Activated T-helper 2 cell treated with anti-CD3 and anti-CD28 coated beads, Interferon-gamma antibody, Interleukin-2, Interleukin-4, amounts not matched to agents 10 μg/mL and 5 μg/mL and 100 μg/mL, durations not matched to agents 14 hours and 24 hours and 36 hours (primary cell): ENCODE results near the gene SMTNL1. TPM values are rescaled to one million over a fixed set of nuclear protein-coding genes. Genes with fewer than 3 reads are reported as not detected.
A peak's percentile ranks its signal among the peaks of the same experiment; 100 is the strongest.
"Not testable (repeated sequence)": the region's sequence is repeated elsewhere in the genome, so short reads cannot be mapped to it uniquely, and the experiment has no call there.

Experiments used
- DNase-seq: peaks from one replicate; pipeline ENCODE4 v3.0.0; 2021; ENCODE audit warnings: low spot score
- H3K27ac Mint-ChIP-seq: one replicate; pipeline ENCODE4 v1.8.0; 2021; ENCODE audit warnings: mixed read lengths
- H3K27me3 Mint-ChIP-seq: one replicate; pipeline ENCODE4 v1.8.0; 2021; ENCODE audit warnings: low read depth, mixed read lengths
- H3K36me3 Mint-ChIP-seq: one replicate; pipeline ENCODE4 v1.8.0; 2021; ENCODE audit warnings: low read depth, mixed read lengths
- H3K4me1 Mint-ChIP-seq: one replicate; pipeline ENCODE4 v1.8.0; 2021; ENCODE audit warnings: low read depth, mixed read lengths
- H3K4me3 Mint-ChIP-seq: one replicate; pipeline ENCODE4 v1.8.0; 2021; ENCODE audit warnings: low read depth, mild to moderate bottlenecking, moderate library complexity, mixed read lengths
- H3K9me3 Mint-ChIP-seq: one replicate; pipeline ENCODE4 v1.8.0; 2021; ENCODE audit warnings: mixed read lengths
- intact Hi-C: fragments of 100-400 bp; cut with micrococcal nuclease; formaldehyde crosslinking; loops from one replicate; pipeline ENCODE4 v1.15.1; 2023
- total RNA-seq: library from RNA; stranded (reverse); gene quantifications from 2 replicates; pipeline ENCODE4 v1.2.3, GENCODE V29; 2022

Gene SMTNL1
- total RNA-seq, 1 donor from 2014 or later: not detected

DNA sequence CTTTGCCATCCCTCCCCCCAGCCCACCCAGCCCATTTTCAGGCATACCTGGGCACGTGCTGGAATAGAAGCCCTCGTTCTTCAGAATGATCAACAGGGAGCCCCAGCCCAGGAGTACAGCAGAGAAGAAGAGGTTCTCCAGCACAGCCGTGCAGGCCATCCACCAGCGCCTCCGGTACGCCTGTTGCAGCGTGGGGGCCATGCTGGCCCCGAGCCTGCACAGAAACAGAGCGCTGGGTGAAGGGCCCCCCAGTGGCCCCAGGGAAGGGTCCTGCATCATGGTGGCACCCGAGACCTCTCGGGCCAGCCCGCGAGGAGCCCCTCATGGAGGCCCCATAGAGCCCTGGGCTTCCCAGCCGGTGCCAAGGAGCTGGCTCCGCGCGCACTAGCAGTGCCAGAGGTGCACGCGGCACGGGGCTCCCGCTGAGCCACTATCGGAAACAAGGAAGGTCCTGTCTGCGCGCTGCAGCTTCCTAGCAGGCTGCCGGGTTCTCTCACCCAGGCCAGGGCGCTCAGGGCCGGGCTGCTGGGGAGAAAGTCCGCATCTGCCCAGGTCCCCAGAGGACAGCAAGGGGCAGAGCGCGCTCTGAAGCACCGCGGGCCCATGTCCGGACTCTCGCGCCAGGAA, 23.4 kb upstream of the SMTNL1 start:
- Mint-ChIP-seq H3K4me3 (peak overlapping the region; percentile 99), H3K36me3 (peaks cover 15% of the 10 kb centered on the region), H3K9me3 (no peaks in the 10 kb centered on the region), H3K4me1 (peaks cover 31% of the 10 kb centered on the region), H3K27me3 (no peaks in the 10 kb centered on the region), H3K27ac (peak overlapping the region; percentile 55)
- intact Hi-C loops: loop anchor here (1.0 to 2.0 kb wide), 3 partner anchors 15 to 57 kb away; partner anchors contain the start of gene TIMM10
- peak; percentile 18 for DNase-seq

DNA sequence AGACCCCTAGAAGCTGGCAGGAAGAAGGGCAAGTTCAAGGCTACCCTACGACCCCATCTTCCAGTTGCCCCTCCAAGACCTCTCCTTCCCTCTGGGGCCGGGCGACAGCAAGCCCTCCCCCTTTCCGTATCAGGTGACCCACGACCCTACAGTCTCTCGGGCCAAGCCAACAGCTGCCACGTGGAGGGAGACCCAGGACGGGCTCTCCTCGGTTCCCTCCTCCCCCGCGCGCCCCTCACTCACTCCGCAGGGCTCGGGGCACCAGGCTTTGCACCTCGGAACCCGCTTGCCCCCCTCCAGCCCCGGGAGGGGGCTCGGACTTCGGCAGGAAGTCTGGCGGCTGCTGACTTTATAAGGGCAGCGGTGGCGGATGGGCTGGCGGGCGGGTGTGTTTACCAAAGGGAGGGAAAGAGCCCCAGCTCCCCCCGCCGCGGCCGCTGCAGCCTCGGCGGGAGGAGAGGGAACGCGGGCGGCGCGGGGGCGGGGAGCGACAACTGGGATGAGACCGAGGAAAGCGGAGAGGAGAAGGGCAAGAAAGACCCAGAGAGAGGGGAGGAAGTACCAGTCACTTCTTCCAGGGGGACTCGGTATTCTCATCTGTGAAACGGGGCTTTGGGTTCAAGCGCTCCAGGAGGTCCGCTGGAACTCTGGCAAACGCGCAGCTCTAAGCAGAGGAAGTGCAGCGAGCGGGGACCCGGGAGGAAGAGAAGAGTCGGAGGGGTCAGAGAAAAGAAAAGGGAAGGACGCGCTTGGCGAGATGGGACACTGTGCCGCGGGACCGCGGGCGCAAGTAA, 22.7 kb upstream of the SMTNL1 start:
- peak overlapping the region; percentile 83 for H3K27ac Mint-ChIP-seq
- peaks cover 28% of the 10 kb centered on the region for H3K4me1 Mint-ChIP-seq
- H3K27me3 Mint-ChIP-seq: no peaks in the 10 kb centered on the region
- peak; percentile 44 for DNase-seq
- peaks cover 10% of the 10 kb centered on the region for H3K36me3 Mint-ChIP-seq
- peak overlapping the region; percentile 99 for H3K4me3 Mint-ChIP-seq
- no peaks in the 10 kb centered on the region for H3K9me3 Mint-ChIP-seq
- intact Hi-C loops: loop anchor here (1.0 to 2.0 kb wide), 3 partner anchors 15 to 58 kb away; partner anchors contain the start of gene TIMM10

DNA sequence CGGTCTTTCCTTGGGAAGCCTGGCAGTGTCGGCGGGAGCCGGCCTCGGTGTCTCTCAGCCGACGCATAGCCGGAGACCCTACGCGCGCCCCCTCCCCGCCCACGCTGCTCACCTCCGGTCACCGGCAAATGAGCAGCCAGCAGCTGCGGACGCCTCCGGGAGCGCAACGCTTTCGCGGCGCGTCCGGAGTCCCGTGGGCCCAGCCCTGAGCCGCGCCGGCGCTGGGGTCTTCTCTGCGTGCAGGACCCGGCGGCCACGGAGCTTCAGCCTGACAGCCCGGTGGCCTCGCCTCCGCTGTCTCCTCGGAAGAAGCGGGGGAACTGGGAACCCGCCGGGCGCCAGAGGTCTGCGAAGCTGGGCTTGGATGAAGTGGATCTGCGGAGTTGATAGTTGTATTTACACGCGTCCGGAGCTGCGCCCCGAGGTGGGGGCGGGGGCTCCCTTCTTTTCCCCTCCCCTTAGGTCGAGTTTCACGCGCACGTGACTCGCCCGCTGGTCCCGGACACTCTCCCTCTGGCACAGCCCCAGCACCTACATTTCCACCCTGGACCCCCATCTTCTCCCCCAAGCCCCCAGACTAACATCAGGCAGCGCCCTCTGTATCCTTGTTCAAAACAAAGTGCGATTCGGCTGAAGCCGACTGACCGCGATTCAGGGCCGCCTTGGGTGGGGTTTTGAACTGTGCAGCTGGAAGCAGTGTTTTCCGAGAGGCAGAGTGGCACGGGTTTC, 21.9 kb upstream of the SMTNL1 start, which contains the start of gene SLC43A1:
Gene SLC43A1, minus strand, starts transcription at position 371 of the 729 bp plus-strand sequence. CDS start 1,591 bp downstream, outside the sequence.
- peaks cover 7% of the 10 kb centered on the region for H3K36me3 Mint-ChIP-seq
- H3K27me3 Mint-ChIP-seq: no peaks in the 10 kb centered on the region
- intact Hi-C loops: loop anchor here (2.0 kb wide), 2 partner anchors 15 to 59 kb away; partner anchors contain the start of gene TIMM10
- H3K27ac Mint-ChIP-seq: peak within 1 kb of the TSS; percentile 83
- DNase-seq: peak; percentile 35
- peaks cover 26% of the 10 kb centered on the region for H3K4me1 Mint-ChIP-seq
- H3K4me3 Mint-ChIP-seq: peak within 1 kb of the TSS; percentile 99
- H3K9me3 Mint-ChIP-seq: no peaks in the 10 kb centered on the region

DNA sequence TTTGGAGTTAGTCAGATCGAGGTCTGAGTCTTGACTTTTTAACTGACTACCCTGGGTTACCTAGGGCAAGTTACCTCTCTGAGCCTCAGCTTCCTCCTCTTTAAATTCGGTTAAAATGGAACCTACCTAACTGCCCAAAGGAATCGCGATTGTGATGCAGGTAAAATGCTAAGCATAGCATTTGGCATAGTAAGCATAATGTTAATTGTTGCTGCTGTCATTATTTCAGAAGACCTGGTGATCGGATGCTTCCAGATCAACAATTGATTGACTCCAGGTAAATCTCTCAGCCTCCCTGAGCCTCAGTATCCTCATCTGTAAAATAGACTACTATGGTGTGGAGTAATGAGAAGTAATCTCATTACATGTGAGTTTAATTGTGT, 21.3 kb upstream of the SMTNL1 start:
- intact Hi-C loops: no loop called here
- H3K27ac Mint-ChIP-seq: peak overlapping the region; percentile 68
- H3K9me3 Mint-ChIP-seq: no peaks in the 10 kb centered on the region

DNA sequence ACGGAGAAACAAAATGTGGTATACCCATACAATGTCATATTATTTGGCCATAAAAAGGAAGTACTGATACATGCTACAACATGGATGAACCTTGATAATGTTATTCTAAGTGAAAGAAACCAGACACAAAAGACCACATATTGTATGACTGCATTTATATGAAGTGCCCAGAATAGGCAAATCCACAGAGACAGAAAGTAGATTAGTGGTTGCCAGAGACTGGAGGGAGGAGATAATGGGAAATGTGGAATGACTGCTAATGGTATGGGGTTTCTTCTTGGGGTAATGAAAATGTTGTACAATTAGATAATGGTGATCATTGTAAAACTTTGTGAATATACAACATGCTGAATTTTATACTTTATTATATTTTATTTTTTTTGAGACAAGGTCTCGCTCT, 16.3 kb upstream of the SMTNL1 start:
- Mint-ChIP-seq H3K4me3 (no peak overlapping the region), H3K9me3 (no peaks in the 10 kb centered on the region), H3K27me3 (no peaks in the 10 kb centered on the region), H3K27ac (no peak overlapping the region), H3K4me1 (peaks cover 5% of the 10 kb centered on the region), H3K36me3 (peaks cover 10% of the 10 kb centered on the region)
- DNase-seq: no peak
- intact Hi-C loops: no loop called here

More for the DNA sequence above, 21.3 kb upstream of the SMTNL1 start:
- Mint-ChIP-seq H3K4me1 (peaks cover 26% of the 10 kb centered on the region), H3K36me3 (peaks cover 7% of the 10 kb centered on the region), H3K4me3 (peak overlapping the region; percentile 99), H3K27me3 (no peaks in the 10 kb centered on the region)
- DNase-seq: no peak

DNA sequence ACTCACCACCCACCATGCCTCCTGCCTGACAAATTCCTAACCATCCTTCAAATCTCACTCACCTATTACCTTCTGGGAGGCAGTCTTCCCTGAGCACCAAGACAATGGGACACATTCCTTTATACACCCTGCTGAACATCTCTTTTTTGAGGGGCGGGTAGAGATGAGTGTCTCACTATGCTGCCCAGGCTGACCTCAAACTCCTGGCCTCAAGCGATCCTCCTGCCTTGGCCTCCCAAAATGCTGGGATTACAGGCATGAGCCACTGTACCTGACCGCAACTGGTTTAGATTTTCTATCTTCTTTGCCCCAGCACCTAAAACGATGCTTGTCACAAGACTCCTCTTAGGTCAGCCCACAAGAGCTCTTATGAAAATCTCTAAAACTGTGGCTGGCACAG, 14.0 kb upstream of the SMTNL1 start:
- Mint-ChIP-seq H3K4me1 (peaks cover 14% of the 10 kb centered on the region), H3K4me3 (no peak overlapping the region), H3K36me3 (peaks cover 28% of the 10 kb centered on the region), H3K9me3 (no peaks in the 10 kb centered on the region), H3K27me3 (no peaks in the 10 kb centered on the region), H3K27ac (no peak overlapping the region)
- no peak for DNase-seq
- intact Hi-C loops: no loop called here

DNA sequence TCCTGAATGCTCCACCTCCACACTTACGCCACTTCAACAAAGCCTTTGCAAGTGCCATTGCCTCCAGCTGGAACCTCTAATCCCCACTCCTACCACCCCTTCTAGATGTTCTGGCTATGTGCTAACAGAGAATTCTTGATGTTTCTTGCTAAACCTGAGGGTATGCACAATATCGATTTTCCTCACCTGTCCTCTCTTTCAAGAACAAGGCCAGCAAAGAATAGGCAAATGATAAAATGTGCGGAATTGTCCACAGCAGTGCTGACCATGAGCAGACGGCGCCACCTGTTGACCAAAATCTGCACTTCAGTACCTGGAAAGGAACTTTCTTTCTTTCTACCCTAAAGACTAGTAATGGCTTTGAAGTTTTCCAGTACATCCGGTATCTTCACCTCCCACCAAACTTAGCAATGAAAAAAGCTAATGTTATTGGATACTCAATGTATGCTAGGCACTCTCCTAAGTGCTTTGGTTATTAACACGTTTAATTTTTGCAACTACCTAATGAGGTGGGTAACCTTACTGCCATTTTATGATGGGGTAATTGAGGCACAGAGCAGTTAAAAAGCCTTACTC, 10.3 kb upstream of the SMTNL1 start:
- peaks cover 46% of the 10 kb centered on the region for H3K36me3 Mint-ChIP-seq
- no peak overlapping the region for H3K4me3 Mint-ChIP-seq
- peaks cover 29% of the 10 kb centered on the region for H3K4me1 Mint-ChIP-seq
- H3K27ac Mint-ChIP-seq: no peak overlapping the region
- intact Hi-C loops: loop anchor here (1.0 kb wide), 2 partner anchors 36 to 70 kb away; no protein-coding TSS in a partner anchor
- no peaks in the 10 kb centered on the region for H3K9me3 Mint-ChIP-seq
- peak; percentile 53 for DNase-seq
- H3K27me3 Mint-ChIP-seq: no peaks in the 10 kb centered on the region

DNA sequence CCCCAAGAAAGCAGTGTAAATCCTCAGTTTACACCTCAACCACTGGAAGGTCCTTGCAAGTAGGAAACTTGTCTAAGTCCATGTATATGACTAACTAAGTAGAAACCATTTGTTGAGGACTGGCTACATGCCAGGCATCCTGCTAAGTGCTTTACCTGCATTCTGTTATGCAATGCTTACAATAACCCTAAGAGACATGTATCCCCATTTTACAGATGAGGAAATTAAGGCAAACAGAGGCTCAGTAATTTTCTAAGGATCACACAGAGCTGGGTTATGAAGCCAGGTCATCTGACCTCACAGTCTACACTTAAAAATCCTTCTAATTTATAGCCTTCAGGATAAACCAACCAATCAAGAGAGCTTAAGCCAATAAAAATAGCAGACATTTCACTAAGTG, 8.4 kb upstream of the SMTNL1 start:
- intact Hi-C loops: loop anchor here (1.0 kb wide), 1 partner anchor 184 kb away; no protein-coding TSS in a partner anchor
- Mint-ChIP-seq H3K4me3 (peak overlapping the region; percentile 28), H3K4me1 (peaks cover 29% of the 10 kb centered on the region), H3K9me3 (no peaks in the 10 kb centered on the region), H3K36me3 (peaks cover 46% of the 10 kb centered on the region), H3K27me3 (no peaks in the 10 kb centered on the region), H3K27ac (no peak overlapping the region)
- no peak for DNase-seq

DNA sequence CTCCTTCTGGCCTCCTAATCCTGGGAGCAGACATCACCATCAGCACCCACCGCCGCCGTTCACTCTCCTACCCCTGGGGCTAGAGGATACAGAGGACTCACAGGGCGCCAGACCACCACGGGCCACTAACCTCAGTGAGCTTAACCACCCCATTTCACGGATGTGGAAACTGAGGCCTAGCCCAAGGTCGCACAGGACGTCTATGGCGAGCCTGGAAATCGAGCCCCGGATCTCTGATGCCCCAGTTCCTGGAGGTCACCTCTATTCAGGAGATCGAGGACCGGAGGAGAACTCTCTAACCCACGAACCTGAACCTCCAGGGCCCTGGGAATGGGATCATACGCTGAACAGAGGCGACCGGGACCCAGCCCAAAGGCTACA, 7.2 kb upstream of the SMTNL1 start:
- no peak for DNase-seq
- intact Hi-C loops: loop anchor here (1.0 to 10.0 kb wide), 9 partner anchors 15 to 1045 kb away; partner anchors contain the start of genes CLP1, LPXN, MED19 and SELENOH

DNA sequence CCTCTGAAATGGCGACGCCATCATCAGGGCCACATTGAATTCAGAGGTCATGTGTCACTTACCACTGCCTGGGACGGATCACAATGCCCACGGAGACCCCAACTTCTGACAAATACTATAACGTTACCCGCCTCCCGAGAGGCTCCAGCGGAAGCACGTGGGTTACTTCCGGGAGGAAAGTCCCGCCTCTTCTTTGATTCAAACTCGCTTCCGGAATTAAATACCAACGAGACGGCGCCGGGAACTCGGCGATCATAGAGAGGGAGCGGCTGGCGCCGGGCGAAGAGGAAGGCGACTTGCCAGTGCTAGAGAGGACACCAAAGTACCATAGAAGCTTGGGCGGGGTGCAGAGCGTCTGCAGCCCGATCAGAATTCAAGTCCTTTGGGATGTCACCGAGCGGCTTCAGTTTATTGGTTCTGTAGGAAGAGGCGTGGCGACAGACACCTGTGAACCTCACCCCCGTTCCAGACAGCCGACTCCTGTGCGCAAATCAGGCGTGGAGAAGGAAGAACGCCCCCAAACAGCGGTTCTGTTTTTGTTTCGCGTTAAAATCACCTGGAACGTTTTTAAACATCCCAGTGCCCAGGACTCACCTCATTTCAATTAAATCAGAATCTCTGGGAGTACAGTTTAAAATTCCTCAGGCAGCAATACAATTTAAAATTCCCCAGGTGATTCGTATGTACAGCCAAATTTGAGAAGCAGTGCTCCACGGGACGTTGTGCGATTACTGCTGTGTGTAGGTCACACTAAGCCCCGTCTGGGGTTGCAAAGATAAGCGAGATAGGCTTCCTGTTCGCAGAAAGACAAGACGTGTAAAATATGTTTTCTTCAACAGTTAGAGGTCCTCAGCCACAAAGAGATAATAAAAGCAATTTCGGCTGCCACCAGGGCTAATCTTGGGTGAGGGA, 6.5 kb upstream of the SMTNL1 start, which contains the start of gene TIMM10:
Gene TIMM10, minus strand, starts transcription at position 159 of the 912 bp plus-strand sequence. CDS start 565 bp downstream, outside the sequence.
- Mint-ChIP-seq H3K27ac (peak within 1 kb of the TSS; percentile 93), H3K4me3 (peak within 1 kb of the TSS; percentile 91), H3K36me3 (peaks cover 36% of the 10 kb centered on the region), H3K9me3 (no peaks in the 10 kb centered on the region), H3K27me3 (no peaks in the 10 kb centered on the region), H3K4me1 (peaks cover 27% of the 10 kb centered on the region)
- peak; percentile 93 for DNase-seq
- intact Hi-C loops: loop anchor here (1.0 to 10.0 kb wide), 9 partner anchors 16 to 1044 kb away; partner anchors contain the start of genes CLP1, LPXN, MED19 and SELENOH

More for the DNA sequence above, 7.2 kb upstream of the SMTNL1 start:
- Mint-ChIP-seq H3K27me3 (no peaks in the 10 kb centered on the region), H3K9me3 (no peaks in the 10 kb centered on the region), H3K4me1 (peaks cover 27% of the 10 kb centered on the region), H3K4me3 (peak overlapping the region; percentile 91), H3K36me3 (peaks cover 38% of the 10 kb centered on the region), H3K27ac (peak overlapping the region; percentile 93)

DNA sequence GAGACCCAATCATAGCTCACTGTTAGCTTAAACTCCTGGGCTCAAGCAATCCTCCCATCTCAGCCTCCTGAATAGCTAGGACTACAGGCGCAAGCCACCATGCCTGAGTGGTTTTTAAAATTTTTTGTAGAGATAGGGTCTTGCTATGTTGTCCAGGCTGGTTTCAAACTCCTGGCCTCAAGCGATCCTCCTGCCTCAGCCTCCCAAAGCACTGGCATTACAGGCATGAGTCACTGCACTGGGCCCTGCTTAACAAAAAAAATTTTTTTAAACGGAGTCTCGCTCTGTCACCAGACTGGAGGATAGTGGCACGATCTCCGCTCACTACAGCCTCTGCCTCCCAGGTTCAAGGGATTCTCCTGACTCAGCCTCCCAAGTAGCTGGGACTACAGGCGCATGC, 2.9 kb upstream of the SMTNL1 start:
- not testable (repeated sequence) for H3K9me3 Mint-ChIP-seq, DNase-seq, H3K27me3 Mint-ChIP-seq, H3K27ac Mint-ChIP-seq, H3K4me3 Mint-ChIP-seq
- intact Hi-C loops: loop anchor here (10.0 kb wide), 1 partner anchor 1040 kb away; the partner anchor contains the start of genes LPXN and ZFP91
- Mint-ChIP-seq H3K36me3 (peaks cover 11% of the 10 kb centered on the region), H3K4me1 (peaks cover 11% of the 10 kb centered on the region)
